ENCODE measurements around the gene METTL1. TPM values are rescaled to one million over a fixed set of nuclear protein-coding genes. Genes with fewer than 3 reads are reported as not detected.
A peak's percentile ranks its signal among the peaks of the same experiment; 100 is the strongest.

Gene METTL1
- total and polyA plus RNA-seq, 9 of the 15 experiments (the other 6 are each of a cell fraction or from before 2014, with no cell fraction given), result 12.6 to 65.9 (median 39.2) TPM

GRCh38 chr12:57771236-57771872 is 551 bp downstream of the METTL1 start (continued):
- TF ChIP-seq, protein P1, sequence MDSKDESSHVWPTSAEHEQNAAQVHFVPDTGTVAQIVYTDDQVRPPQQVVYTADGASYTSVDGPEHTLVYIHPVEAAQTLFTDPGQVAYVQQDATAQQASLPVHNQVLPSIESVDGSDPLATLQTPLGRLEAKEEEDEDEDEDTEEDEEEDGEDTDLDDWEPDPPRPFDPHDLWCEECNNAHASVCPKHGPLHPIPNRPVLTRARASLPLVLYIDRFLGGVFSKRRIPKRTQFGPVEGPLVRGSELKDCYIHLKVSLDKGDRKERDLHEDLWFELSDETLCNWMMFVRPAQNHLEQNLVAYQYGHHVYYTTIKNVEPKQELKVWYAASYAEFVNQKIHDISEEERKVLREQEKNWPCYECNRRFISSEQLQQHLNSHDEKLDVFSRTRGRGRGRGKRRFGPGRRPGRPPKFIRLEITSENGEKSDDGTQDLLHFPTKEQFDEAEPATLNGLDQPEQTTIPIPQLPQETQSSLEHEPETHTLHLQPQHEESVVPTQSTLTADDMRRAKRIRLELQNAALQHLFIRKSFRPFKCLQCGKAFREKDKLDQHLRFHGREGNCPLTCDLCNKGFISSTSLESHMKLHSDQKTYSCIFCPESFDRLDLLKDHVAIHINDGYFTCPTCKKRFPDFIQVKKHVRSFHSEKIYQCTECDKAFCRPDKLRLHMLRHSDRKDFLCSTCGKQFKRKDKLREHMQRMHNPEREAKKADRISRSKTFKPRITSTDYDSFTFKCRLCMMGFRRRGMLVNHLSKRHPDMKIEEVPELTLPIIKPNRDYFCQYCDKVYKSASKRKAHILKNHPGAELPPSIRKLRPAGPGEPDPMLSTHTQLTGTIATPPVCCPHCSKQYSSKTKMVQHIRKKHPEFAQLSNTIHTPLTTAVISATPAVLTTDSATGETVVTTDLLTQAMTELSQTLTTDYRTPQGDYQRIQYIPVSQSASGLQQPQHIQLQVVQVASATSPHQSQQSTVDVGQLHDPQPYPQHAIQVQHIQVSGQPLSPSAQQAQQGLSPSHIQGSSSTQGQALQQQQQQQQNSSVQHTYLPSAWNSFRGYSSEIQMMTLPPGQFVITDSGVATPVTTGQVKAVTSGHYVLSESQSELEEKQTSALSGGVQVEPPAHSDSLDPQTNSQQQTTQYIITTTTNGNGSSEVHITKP (IDR thresholded peaks at IDR 0.05; ENCODE audit: partially characterized antibody), result peak; percentile 95
- TF ChIP-seq NR0B1 (IDR thresholded peaks at IDR 0.05; ENCODE audit: partially characterized antibody) (no peak), DPF2 (IDR thresholded peaks at IDR 0.05) (no peak), CUX1 (CRISPR knock-in tag; IDR thresholded peaks at IDR 0.05) (no peak)
- TF ChIP-seq, protein P2, sequence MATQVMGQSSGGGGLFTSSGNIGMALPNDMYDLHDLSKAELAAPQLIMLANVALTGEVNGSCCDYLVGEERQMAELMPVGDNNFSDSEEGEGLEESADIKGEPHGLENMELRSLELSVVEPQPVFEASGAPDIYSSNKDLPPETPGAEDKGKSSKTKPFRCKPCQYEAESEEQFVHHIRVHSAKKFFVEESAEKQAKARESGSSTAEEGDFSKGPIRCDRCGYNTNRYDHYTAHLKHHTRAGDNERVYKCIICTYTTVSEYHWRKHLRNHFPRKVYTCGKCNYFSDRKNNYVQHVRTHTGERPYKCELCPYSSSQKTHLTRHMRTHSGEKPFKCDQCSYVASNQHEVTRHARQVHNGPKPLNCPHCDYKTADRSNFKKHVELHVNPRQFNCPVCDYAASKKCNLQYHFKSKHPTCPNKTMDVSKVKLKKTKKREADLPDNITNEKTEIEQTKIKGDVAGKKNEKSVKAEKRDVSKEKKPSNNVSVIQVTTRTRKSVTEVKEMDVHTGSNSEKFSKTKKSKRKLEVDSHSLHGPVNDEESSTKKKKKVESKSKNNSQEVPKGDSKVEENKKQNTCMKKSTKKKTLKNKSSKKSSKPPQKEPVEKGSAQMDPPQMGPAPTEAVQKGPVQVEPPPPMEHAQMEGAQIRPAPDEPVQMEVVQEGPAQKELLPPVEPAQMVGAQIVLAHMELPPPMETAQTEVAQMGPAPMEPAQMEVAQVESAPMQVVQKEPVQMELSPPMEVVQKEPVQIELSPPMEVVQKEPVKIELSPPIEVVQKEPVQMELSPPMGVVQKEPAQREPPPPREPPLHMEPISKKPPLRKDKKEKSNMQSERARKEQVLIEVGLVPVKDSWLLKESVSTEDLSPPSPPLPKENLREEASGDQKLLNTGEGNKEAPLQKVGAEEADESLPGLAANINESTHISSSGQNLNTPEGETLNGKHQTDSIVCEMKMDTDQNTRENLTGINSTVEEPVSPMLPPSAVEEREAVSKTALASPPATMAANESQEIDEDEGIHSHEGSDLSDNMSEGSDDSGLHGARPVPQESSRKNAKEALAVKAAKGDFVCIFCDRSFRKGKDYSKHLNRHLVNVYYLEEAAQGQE (IDR thresholded peaks at IDR 0.05; ENCODE audit: borderline replicate concordance), result no peak
- TF ChIP-seq, protein P2 (CRISPR knock-in tag; IDR thresholded peaks at IDR 0.05; ENCODE audit: low read depth), result no peak

All from K562 (cell line).